Fibroblast of pulmonary artery (primary cell): ENCODE measurements around the gene ALOXE3.

Source experiments
- DNase-seq: peaks from one replicate; pipeline ENCODE4 v3.0.0-alpha.2; 2010; ENCODE audit warnings: low read depth
- H3K4me3 ChIP-seq: replicated peaks from 2 replicates; pipeline ENCODE4 v1.5.1; 2011; ENCODE audit warnings: low read depth, mild to moderate bottlenecking, control low read depth, low read length, moderate library complexity
- CTCF ChIP-seq: IDR thresholded peaks from 2 replicates; pipeline ENCODE4 v1.5.1; 2011; ENCODE audit warnings: mild to moderate bottlenecking, control low read depth, low read length, inconsistent platforms; ENCODE audit errors: missing control alignments

Gene ALOXE3

GRCh38 chr17:8046306-8046928, 71.9 kb downstream of the ALOXE3 start:
- H3K4me3 ChIP-seq, result no peak overlapping the region
- no peak for TF ChIP-seq CTCF
- no peak for DNase-seq
